ENCODE data around the gene TSPAN18.
A peak's percentile ranks its signal among the peaks of the same experiment; 100 is the strongest.

TSPAN18 gene

DNA sequence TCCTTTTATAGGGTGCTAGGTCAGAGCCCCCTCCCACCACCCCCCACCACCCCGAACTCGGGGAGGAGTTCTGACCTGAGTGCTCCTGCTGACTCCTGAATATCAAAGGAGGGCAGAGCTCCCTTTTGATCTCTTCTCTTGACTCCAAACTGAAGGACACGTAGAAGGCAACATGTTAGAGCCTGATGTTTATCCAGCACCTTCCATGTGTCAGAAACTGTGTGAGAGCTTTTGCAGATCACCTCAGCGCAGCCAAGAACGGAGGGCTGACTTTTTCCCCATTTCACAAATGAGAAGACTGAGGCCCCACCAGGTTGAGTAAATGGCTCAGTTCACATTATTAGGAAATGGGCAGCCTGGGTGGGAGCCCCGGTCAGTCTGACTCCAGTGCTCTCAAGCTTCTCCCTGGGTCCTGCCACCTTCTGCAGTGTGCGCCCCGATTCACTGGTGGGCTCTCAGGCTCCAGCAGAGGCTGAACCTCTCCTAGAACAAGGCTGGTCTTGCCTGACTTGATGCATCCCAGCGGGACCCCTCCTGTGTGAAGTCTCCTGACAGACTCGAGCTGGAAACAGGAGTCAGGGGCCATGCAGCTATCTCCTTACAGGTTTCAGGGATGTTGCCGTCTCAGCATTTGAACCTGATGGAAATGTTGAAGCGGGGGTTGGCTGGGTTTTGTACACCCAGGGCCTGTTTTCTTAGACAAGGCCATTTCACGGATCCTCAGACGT is 98.5 kb downstream of the TSPAN18 start:
- DNase-seq = no peak

DNA sequence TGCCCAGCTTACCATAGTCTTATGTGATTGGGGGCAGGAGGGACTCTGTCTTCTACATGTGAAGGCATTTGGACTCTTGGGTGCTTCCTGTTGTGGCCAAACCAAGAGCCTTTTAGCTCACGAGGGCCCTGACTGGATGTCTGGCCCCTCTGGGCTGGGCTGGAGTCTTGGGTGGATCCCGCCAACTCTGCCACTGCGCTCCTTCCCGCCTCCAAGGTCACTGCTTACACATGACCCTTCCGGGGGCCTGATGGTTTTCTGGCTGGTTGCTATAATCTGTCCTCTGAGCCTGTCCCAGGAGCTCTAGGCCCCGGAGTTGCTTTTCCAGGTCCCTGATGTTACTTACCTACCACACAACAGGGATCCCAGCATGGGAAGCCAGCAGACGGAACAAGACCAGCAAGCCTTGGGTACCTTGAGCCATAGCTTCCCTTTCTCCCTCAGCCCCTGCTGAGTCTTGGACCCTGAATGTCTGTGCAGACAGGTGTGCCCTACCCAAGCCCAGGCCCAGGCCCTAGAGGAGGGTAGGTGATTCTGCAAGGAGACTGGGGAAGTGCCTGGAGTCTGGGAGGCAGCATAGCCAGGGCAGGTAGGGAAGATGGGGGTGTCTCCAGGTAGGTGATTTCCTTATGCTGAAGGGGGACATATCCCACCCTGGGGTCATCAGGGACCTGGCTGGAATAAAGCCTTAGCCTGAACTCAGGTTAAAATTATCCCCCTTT is 100.3 kb downstream of the TSPAN18 start:
- DNase-seq = no peak

DNA sequence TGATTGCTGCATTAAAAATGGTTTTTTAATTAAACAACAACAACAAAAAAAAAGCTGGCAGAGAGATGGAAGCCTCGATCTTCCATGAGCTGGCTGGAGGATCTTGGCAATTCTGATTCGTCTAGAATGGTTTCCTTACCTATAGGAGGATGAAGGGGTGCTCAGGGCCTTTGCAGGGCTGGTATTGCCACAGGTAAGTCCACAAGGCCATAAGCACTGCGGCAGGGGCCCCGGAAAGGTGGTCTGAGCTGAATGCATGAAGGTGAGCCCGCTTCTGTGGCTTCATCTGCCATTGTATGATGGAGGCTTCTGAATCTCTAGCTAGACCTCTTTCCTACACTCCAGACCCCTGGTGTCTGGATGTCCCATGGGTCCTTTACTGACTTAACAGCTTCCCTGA is 101.5 kb downstream of the TSPAN18 start:
- no peak for DNase-seq

DNA sequence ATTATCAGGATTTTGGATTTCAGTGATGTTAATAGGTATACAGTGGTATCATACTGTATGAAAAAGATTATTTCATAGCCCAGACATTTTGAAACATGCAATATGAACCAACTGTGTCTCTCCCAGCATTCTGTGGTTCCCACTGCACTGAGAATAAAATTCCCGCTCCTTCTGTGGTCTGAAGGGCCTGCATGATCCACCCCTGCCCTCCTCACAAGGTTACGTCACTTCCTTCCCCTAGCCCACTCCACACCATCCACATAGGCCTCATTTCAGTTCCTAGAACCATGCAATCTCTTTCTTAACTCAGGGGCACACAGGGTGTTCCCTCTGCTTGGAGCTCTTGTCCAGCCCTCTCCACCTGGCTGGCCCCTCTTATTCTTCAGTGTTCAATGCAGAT is 103.1 kb downstream of the TSPAN18 start:
- no peak for DNase-seq

DNA sequence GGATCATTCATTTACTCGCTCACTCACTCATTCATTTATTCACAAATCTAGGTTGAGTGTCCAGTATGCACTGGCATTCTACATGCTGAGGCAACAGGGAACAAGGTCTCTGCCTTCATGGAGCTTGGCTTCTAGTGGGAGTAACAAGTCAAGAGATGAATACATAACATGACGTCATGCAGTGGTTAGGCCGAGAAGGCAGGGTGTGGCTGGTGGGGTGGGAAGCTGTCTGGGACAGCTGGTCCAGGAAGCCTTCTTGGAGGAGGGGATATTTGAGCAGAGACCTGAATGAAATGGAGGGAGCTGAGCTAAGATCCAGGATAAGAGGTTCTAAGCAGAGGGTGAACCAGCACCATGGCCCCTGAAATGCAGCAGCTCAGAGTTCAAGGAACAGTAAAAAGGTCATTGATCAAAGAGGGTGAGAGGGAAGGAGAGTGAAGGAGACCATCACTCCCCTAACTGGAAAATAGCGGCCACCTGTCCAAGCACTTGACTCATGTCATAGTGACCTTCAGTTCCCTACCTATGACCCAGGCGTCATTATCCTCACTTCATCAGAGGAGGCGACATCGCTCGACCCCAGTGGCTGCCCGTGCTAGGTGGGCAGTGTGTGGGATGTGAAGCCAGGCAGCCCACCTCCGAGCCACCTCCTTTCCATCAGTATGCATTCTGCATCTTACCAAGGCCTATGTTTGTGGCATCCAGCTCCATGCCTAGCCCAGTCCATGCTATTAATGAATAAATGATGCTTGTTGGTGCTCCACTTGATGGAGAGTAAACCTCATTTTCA is 105.0 kb downstream of the TSPAN18 start:
- DNase-seq = no peak

DNA sequence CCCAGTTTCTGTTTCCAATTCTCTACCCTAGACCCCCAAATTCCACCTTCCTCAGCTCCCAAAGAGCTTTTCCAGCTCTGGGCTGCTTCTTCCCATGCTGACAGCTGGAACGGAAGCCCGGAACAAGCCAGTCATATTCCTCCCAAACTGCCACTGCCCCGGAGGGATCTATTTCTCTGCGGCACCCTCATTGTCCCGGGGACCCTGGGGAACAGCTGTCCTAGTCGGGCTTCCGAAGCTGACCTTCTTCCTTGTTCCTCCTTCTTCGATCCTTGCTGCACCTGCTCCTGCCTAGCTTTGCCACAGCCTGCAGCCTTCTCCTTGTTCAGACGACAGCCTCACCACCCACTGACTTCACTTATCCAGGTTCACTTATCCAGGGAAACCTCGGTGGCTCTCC is 105.7 kb downstream of the TSPAN18 start:
- no peak for DNase-seq

DNA sequence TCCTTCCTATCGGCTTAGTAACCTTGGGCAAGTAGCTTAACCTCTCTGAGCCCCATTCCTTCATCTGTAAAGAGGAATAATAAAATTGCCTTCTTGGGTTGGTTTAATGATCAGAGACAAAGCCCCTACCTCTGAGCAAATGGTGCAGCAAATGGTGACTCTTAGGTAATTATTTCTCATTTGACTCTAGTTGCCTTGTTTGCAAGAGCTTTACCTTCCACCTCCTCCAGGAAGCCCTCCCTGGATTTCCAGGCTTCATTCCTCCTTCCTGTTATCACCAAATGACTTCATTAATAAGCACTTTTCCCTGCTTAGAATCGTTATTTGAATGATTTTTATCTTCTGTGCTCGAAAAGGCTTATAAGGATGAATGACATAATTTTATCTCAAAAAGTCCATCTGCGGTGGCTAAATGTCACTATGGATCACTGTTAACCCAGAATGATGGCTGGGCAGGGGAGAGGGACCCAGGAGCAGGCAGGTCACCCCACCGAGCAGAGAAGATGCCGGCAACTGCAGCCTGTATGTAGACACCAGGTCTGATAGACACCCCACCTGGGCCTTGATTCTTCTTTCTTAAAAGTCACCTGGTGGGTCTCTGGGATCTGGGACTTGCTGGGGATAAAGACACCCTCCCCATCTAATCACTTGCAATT is 106.6 kb downstream of the TSPAN18 start:
- DNase-seq = no peak

DNA sequence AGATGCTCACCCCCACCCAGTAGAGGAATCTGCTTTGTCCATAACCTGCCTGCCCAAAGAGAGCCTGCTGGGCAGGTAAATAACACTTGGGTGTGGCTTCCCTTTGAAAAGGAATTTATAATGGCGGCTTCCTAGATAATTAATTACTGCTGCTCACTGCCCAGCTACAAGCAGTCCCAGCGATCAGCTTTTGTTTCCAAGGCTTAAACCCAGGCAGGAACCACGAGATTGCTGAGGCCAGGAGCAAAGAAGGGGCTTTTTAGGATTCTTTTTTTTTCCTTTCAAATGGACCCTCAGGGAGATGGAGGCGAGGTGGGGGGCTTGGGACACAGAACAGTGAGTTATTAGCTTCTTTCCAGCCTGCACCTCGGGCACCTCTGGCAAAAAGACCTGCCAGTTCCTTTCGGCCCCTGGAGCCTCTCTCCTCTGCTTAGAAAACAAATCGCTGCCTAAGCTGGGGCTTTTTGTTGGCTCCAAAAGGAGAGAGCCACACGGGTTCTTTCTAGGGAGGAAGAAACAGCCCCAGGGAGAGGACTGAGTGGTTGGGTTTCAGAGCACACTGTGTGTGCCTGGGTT is 107.2 kb downstream of the TSPAN18 start:
- DNase-seq = peak in 2 of 3 experiments; percentile 14 to 68

DNA sequence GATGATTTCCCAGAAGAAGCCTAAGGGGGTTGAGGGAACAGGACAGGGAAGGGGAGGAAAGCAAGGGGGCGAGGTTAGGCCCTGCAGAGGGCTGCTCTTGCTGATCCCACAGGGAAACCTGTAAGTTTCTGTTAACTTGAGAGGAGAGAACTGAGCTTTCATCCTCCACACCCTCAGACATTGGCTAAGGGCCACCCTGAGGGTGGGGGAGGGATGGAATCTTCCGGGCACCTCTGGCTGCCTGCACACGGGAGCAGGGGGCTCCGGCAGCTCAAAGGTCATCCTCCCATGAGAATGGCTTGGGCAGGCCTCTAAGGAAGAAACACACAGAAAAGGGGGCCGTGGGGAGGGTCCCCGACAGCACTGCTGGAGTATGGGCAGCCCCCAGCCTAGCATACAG is 108.1 kb downstream of the TSPAN18 start:
- no peak for DNase-seq

DNA sequence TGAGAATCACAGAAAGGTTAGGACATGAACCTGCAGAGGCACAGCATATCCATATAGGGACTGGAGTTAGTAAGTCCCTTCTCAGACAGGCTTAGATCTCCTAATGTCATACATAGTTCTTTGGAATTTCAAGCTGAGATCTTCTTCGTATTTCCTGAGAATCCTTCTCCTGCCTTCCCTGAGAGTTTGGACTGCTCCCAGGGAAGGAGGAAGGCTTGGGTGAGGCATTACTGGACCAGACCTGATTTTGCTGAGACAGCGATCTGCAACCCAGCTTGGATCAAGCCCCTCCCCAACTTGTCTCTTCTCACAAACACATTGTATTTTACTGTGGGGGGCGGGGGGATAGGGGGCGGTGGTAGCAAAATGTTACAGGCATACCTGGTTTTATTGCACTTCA is 108.5 kb downstream of the TSPAN18 start:
- no peak for DNase-seq

DNA sequence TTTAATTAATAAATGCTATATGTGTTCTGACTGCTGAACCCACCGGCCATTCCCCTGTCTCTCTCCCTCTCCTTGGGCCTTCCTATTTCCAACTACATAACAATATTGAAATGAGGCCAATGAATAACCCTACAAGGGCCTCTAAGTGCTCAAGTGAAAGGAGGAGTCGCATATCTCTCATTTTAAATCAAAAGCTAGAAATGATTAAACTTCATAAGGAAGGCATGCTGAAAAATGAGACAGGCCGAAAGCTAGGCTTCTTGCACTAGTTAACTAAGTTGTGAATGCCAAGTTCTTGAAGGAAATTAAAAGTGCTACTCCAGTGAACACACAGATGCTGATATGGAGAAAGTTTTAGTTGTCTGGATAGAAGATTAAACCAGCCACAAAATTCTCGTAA is 109.2 kb downstream of the TSPAN18 start:
- no peak for DNase-seq

DNA sequence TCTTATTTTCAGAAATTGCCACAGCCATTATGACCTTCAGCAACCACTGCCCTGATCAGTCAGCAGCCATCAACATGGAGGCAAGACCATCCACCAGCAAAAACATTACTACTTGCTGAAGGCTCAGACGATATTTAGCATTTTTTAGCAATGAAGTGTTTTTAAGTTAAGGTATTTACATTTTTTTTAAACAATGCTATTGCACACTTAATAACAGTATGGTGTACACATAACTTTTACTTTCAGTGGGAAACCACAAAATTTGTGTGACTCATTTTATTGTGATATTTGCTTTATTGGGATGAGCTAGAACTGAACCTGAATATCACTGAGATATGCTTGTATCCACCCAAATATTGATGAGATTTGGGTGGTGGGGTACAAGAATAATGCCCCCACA is 110.9 kb downstream of the TSPAN18 start:
- no peak for DNase-seq

DNA sequence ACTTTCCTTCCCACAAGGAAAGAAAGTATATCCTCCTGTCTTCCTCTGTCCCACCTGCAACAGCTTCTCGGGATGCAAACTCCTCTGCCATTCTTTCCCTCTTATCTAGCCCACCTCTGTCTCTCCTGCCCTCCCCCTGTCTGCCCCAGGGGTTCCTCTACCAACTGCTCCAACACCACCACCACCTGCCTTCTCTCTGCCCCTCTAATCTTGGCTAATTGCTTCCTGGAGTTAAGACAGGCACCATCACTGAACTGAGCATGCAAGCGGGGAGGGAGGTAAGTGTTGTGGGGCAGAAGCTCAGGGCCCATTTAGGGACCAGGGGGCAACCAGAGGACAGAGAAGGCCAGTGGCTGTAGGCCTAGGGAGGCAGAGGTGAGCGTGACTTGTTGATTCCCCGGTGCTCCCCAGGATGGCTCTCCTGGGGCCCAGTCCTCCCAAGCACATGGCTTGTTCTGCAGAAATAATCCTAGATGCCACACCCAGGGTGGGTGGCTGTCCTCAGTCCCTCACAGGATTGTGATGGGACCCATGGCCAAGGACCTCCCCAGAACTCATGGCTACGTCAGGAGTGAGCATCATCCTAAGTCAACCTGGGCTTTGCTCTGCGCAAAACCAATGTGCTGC is 112.8 kb downstream of the TSPAN18 start:
- DNase-seq = peak in 1 of 3 experiments; percentile 32

DNA sequence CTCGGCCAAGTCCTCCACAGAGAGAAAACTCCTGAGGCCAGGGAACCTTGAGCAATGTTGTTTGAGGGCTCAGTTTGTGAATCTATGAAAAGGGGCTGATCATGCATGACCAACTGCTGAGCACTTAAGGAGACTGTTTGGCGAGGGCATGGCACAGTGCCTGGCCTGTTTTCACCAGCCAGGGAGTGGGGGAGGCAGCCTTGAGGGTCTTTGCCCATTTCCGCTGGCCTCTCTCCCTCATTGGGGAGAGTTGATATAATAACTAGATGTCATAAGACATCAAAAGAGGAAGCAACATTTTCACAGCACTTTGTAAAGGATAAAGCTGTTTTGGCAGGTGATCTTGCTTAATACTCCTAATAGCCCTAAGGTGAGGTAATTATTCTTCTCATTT is 113.3 kb downstream of the TSPAN18 start:
- no peak for DNase-seq

DNA sequence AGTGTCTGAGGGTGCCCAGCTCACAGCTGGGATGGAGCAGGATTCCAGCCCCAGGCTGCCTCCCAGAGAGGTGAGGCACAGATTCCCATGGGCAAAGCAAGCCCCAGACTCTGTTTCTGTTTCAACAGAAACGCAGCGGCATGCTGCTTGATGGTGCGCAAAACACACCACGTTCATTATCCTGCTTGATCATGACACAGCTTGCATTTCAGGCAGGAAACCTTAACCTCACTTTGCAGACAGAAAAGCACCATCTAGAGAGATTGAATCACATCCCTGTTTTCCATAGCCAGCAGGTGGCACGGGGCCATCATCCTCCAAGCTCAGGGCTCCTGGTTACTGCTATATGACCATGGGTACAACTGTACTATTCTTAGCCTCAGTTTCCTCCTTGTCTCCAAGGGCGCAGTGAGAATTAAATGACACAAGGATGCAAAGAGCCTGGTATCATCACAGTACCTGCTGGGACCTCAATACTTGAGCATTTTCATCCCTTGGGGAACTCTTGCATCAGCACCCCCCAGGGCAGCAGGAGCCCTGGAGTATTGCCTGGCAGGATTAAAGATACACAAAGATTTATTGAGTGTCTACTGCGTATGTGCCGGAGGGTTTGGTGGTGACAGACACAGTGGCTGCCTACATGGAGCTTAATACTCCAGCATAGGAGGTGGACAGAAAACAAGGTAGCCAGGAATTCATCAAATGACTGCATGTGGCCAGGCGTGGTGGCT is 113.9 kb downstream of the TSPAN18 start:
- DNase-seq = peak in 1 of 3 experiments; percentile 37

DNA sequence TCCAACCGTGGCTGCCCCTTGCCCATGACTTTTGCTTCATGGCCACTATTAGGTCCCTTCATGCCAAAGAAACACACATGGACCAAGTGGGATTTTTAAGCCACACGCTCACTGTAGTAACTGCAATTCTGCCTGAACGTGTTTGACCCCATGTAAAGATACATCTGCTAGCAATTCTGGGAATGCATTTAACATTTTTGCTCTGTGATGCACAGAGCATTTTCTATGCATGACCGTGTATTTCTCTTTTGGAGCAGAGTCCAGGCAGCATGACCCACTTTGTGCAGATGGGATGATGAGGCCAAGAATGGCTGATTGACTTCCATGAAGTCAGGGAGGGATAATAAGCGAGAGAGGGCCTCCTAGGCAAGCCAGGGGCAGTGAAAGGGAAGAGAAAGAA is 115.5 kb downstream of the TSPAN18 start:
- DNase-seq = no peak

DNA sequence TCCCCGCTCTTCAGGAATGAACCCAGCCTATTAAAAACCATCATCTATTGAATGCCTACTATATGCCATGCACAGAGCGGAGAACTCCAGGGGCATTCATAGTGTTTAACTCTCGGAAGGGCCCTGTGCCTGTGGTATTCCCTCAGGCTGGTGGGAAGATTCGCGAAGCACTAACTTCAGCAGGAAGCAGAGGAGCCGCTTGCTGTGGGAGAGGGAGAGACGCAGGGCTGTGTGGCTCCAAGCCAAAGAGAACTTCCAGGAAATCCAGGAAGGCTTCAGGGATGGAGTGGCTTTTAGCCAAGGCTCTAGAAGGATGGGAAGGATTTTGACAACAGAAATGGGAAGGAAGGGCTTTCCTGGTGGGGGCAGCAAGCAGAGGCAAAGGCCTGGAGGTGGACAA is 120.1 kb downstream of the TSPAN18 start:
- no peak for DNase-seq

DNA sequence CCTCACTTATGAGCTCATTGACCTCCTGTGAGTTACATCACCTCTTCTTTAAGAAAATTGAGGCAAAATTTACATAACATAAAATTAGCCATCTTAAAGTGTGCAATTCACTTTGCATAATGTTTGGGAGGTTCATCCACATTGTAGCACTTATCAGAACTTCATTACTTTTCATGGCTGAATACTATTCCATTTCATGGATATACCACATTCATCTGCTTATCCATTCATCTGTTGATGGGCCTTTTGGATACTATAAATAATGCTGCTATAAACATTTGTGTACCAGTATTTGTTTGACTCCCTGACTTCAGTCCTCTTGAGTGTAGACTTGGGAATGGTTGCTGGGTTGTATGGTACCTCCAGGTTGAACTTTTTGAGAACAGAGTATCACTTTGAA is 120.6 kb downstream of the TSPAN18 start:
- DNase-seq = no peak

DNA sequence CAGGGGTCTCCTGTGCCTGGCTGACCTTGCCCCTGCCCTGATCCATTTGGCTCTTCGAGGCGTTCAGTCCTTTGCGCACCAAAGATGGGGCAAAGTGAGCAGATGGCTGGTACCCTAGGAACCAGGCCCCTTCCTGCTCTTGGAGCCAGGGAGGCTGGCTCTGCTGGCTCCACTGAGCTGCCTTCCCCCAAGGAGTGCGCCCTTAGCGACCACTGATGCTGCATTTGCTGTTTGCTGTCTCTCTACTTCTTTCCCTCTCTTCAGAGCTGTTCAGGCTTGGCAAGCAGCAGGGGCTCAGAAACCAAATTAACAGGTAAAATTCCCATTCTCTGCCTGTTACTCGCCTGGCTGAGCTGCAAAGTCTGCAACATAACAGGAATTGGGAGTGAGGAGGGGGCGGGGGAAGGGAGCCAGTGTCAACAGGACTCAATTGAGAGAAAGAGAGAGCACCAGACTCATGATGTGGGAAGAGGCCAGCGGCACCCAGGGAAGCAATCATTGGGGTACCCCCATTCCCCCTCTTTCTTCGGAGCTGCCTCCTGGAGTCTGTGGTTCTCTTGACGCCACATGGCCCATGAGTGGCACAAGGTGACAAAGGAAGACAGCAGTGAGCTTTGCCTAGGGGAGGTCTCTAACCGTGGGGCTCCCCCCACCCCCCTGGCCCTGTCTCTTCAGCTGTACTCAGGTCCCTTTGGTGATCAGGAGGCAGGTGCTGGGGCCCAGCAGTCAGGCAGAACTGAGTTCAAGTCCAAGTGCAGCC is 121.6 kb downstream of the TSPAN18 start:
- DNase-seq = peak in 1 of 3 experiments; percentile 29

DNA sequence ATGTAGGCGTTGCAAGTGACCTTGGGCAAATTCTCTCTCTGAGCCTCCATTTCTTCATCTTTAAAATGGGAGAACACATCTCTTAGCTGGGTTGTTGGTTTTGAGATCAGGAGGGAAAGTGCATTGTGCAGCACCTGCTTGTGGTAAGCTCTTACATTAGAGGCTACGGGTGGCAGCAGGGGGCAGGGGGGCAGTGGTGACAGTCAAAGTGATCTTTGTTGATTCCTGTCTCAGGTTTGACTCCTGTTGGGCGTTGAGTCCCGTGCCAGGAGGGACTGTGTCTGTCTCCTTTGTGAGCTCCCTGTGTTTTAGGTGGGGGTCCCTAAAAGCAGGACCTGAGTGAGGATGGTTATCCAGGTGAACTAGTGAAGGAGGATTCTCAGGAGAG is 122.2 kb downstream of the TSPAN18 start:
- no peak for DNase-seq

DNA sequence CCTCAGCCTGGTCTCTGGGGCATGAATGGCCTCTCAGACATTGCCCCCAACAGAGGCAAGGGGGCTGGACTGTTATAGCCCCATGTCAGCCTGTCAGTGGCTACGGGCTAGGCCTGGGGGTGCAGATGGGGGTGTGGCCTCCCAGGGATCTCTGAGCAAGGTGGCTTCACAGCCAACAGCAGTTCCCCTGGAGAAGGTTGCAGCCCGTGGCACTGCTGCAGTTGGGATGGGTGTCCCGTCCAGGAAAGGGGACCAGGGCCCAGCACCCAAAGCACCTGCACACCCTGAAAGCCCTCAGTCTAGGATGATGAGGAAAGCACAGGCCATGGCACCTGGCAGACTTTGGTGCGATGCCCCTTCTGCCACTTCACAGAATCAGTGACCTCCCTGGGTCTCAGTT is 122.7 kb downstream of the TSPAN18 start:
- DNase-seq = no peak
